HG02943 (cell line): ENCODE data around the gene TTC28.
"Not testable (repeated sequence)": the region's sequence is repeated elsewhere in the genome, so short reads cannot be mapped to it uniquely, and the experiment has no call there.

ENCODE experiments used
- ATAC-seq: cut with Tn5 transposase; IDR thresholded peaks from one replicate; pipeline ENCODE4 v1.9.1; 2021; ENCODE audit warnings: mild to moderate bottlenecking, low read depth, moderate library complexity; ENCODE audit not compliant: unreplicated experiment

TTC28 gene

GRCh38 chr22:28678778-28679610 lies 646 bp downstream of the TTC28 start:
- ATAC-seq, result not testable (repeated sequence)

DNA sequence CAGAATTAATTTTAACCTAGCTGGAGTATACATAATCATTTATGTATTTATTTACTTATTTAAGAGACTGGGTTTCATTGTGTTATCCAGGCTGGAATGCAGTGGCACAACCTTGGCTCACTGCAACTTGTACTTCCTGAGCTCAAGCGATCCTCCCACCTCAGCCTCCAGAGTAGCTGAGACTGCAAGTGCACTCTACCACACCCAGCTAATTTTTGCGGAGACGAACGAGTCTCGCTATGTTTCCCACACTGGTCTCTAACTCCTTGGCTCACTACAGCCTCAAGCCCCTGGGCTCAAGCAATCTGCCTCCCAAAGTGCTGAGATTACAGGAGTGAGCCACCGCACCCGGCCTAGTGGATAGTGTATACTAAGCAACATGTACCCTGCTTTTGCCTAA lies 1.5 kb downstream of the TTC28 start:
- not testable (repeated sequence) for ATAC-seq

DNA sequence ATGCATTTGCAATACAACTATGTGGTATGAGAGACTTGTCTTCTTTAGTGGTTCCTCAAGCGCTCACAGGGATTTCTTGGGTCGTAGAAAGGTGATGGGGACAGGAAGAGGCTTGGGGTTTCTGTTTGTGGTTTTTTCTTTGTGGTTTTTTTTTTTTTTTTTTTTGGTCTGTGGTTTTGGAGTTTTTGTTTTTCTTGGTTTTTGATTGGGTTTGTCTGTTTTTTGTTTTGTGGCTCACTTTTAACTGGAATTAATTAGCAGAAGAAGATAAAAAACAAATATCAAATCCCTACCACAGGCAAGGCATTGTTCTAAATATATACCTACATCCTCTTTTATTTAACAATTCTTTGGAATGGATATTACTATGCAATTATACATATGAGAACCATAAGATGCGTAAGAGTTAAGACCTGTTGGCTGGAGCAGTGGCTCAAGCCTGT lies 5.5 kb downstream of the TTC28 start:
- ATAC-seq, result no peak

DNA sequence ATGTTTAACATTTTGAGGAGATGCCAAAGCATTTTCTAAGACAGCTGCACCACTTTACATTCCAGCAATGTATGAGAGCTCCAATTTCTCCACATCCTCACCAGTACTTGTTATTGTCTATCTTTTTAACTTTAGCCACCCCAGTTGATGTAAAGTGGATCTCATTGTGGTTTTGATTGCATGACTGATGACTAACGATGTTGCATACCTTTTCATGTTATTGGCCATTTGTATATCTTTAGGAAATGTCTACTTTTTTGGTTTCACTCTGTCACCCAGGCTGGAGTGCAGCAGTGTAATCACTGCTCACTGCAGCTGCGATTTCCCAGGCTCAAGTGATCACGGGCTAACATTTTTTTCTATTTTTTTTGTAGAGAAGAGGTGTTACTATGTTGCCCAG lies 8.9 kb downstream of the TTC28 start:
- ATAC-seq, result no peak

DNA sequence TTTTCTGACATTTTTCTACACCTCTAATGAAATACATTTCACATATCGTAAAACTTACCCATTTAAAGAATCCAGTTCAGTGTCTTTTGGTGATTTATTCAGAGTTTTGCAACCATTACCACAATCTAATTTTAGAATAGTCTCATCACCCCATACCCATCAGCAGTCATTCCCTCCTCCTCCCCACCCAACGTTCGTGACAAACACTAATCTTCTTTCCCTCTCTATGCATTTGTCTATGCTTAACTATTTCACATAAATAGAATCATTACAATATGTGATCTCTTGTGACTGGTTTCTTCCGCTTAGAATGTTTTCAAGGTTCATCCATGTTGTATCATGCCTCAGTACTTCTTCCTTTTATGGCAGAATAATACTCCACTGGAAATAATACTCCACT lies 9.5 kb downstream of the TTC28 start:
- ATAC-seq, result no peak

GRCh38 chr22:28669387-28669786 lies 10.3 kb downstream of the TTC28 start:
- ATAC-seq, result no peak

GRCh38 chr22:28663569-28663942 lies 16.1 kb downstream of the TTC28 start:
- ATAC-seq, result not testable (repeated sequence)

DNA sequence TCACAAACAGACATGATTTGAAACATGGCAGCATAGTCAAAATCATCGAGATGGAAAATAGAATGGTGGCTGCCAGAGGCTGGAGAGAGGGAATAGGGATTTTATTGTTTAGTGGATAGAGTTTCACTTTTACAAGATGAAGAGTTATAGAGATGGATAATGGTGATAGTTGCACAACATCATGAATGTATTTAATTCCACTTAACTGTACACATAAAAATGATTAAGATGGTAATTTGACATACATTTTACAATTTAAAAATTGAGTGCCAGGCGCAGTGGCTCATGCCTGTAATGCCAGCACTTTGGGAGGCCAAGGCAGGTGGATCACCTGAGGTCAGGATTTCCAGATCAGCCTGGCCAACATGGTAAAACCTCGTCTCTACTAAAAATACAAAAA lies 21.2 kb downstream of the TTC28 start:
- ATAC-seq, result no peak

- ATAC-seq, result no peak
Observed at GRCh38 chr22:28656181-28656580, 23.5 kb downstream of the TTC28 start.

GRCh38 chr22:28650463-28650862 lies 29.2 kb downstream of the TTC28 start:
- ATAC-seq, result no peak

GRCh38 chr22:28648792-28649191 lies 30.8 kb downstream of the TTC28 start:
- no peak for ATAC-seq

DNA sequence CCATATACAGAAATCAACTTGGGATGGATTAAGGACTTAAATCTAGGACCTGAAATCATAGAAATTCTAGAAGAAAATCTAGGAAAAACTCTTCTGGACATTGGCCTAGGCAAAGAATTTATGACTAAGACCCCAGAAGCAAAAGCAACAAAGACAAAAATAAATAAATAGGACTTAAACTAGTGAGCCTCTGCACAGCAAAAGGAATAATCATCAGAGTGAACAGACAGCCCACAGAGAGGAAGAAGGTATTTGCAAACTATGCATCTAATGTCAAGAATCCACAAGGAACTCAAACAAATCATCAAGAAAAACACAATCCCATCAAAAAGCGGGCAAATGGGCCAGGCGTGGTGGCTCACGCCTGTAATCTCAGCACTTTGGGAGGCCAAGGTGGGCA lies 32.4 kb downstream of the TTC28 start:
- no peak for ATAC-seq

GRCh38 chr22:28639321-28639720 lies 40.3 kb downstream of the TTC28 start:
- no peak for ATAC-seq

DNA sequence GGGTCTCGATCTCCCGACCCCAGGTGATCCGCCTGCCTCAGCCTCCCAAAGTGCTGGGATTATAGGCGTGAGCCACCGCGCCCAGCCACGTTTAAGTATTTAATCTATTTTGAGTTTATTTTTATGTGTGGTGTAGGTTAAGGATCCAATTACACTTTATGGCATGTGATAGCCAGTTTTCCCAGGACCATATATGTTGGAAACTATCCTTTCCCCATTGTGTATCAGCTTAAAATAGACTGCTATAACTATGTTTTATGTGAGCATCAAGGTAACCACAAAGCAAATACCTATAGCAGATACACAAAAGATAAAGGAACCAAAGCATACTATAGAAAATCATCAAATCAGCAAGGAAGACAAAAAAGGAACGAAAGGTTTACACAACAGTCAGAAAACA lies 42.4 kb downstream of the TTC28 start:
- ATAC-seq, result no peak

DNA sequence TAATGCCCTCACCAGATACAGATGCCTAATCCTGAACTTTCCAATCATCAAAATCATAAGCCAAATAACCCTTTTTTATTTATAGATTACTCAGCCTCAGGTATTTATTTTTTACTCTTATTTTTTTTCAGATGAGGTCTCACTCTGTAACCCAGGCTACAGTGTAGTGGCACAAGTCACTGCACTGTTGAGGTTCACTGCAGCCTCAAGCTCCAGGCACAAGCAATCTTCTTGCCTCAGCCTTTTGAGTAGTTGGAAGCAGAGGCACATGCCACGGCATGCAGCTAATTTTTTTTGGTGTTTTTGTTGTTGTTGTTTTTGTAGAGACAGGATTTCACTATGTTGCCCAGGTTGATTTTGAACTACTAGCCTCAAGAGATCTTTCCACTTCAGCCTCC lies 49.5 kb downstream of the TTC28 start:
- no peak for ATAC-seq

DNA sequence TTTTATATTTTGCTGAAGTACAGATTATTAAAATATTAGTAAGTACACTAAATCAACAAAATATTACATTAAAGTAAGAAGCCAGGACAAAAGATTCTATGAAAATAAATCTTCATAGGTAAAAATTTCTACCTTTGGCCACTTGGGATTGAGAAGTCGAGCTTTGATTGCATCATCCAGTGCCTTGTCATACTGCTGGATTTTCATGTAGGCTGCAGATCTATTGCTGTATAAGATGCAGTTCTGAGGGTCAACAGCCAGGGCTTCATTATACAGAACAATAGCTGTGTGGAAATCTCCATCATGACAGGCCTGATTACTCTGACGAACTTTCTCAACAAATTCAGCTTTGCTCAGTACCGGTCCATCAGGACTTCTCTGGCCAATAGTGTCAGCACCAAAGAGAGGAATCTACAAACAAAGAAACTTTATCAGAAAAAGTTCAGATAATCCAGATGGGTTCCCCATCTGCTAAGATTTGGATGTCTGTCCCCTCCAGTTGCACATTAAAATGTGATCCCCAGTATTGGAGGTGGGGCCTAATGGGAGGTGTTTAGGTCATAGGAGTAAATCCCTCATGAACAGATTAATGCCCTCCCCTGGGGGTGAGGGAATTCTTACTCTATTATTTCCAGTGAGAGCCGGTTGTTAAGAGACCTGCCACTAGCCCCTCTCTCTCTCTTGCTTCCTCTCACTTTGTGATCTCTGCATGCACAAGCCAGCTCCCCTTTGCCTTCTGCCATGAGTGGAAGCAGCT lies 50.0 kb downstream of the TTC28 start:
- no peak for ATAC-seq

DNA sequence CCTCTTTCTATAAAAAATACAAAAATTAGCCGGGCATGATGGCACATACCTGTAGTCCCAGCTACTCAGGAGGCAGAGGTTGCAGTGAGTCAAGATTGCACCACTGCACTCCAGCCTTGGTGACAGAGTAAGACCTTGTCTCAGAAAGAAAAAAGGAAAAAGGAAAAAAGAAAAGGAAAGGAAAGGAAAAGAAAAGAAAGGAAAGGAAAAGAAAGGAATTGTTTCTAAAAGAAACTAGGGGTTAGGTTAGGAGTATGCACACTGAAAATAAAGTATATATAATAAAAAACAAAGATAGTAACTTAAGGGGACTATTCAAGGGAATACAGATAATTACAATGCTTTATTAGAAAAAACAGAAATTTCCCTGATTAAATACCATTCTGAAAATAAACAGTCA lies 50.9 kb downstream of the TTC28 start:
- no peak for ATAC-seq

GRCh38 chr22:28627791-28628190 lies 51.8 kb downstream of the TTC28 start:
- ATAC-seq, result no peak

DNA sequence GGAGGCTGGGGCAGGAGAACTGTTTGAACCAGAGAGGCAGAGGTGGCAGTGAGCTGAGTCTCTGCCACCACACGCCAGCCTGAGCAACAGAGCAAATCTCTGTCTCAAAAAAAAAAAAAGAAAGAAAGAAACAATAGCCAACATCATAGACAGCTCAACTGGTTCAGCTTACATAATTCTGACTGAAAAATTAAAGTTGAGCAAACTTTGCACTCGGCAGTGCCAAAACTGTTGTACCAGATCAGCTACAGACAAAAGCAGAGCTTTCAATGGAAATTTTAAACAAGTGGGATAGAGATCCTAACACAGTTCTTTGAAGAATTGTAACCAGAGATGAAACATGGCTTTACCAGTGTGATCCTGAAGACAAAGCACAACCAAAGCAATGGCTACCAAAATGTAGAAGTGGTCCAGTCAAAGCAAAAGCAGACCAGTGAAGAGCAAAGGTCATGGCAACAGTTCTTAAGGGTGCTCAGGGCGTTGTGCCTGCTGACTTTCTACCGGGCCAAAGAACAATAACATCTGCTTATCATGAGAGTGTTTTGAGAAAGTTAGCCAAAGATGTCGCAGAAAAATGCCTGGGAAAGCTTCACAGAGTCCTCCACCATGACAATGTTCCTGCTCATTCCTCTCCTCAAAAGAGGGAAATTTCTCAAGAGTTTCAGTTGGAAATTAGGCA lies 59.3 kb downstream of the TTC28 start:
- ATAC-seq, result no peak

DNA sequence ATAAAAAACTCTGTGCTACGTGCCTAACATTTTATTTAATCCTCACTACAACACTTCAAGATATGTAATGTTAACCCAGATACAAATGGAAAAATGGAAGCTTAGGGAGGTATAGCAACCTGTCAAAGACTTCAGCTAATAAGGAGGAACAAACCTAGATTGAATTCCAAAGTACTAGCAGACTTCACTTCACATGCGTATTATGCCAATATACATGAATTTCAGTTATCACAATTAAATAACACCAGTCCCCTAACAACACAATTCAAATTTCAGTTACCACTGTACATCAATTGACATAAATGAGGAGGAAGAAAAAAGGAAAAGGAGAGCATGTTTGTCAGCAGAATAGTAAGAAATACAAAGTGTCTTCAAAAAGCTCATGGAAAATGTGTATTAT lies 60.4 kb downstream of the TTC28 start:
- no peak for ATAC-seq

GRCh38 chr22:28615423-28615822 lies 64.2 kb downstream of the TTC28 start:
- not testable (repeated sequence) for ATAC-seq
